Fibroblast of pulmonary artery (primary cell): ENCODE results near the gene PRF1.

Experiments used
- DNase-seq: peaks from one replicate; pipeline ENCODE4 v3.0.0-alpha.2; 2010; ENCODE audit warnings: low read depth
- H3K4me3 ChIP-seq: replicated peaks from 2 replicates; pipeline ENCODE4 v1.5.1; 2011; ENCODE audit warnings: low read depth, mild to moderate bottlenecking, control low read depth, low read length, moderate library complexity
- TF ChIP-seq, protein P1 (sequence below): IDR thresholded peaks from 2 replicates; pipeline ENCODE4 v1.5.1; 2011; ENCODE audit warnings: mild to moderate bottlenecking, control low read depth, low read length, inconsistent platforms; ENCODE audit errors: missing control alignments

PRF1 gene

GRCh38 chr10:70603449-70603801, 884 bp upstream of the PRF1 start:
- TF ChIP-seq, protein P1, sequence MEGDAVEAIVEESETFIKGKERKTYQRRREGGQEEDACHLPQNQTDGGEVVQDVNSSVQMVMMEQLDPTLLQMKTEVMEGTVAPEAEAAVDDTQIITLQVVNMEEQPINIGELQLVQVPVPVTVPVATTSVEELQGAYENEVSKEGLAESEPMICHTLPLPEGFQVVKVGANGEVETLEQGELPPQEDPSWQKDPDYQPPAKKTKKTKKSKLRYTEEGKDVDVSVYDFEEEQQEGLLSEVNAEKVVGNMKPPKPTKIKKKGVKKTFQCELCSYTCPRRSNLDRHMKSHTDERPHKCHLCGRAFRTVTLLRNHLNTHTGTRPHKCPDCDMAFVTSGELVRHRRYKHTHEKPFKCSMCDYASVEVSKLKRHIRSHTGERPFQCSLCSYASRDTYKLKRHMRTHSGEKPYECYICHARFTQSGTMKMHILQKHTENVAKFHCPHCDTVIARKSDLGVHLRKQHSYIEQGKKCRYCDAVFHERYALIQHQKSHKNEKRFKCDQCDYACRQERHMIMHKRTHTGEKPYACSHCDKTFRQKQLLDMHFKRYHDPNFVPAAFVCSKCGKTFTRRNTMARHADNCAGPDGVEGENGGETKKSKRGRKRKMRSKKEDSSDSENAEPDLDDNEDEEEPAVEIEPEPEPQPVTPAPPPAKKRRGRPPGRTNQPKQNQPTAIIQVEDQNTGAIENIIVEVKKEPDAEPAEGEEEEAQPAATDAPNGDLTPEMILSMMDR, result no peak
- no peak overlapping the region for H3K4me3 ChIP-seq
- DNase-seq, result no peak

- no peak for DNase-seq
- TF ChIP-seq, protein P1, result no peak
- no peak overlapping the region for H3K4me3 ChIP-seq
These were observed 795 bp downstream of the PRF1 start for GRCh38 chr10:70601746-70602145.

- H3K4me3 ChIP-seq, result no peak overlapping the region
- no peak for DNase-seq
- TF ChIP-seq, protein P1, result no peak
These were observed 1.8 kb downstream of the PRF1 start for GRCh38 chr10:70600512-70601395.

DNA sequence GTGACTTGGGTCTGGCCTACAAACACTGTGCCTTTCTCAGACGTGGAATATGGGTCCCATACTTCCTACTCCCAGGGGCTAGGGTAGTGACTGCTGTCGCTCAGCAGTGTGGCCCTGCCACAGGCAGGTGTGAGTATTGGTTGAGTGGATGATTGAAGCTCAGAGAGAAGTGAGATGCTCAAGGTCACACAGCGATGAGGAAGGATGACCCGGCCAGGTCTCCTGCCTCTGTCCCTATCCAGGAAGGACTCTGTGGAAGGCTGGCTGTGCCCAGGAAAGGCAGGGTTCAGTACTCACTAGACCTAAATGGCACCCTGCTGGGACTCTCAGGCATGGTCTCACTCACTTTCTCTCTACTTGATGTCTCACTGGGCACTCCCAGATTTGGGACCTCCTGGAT, 2.8 kb downstream of the PRF1 start:
- TF ChIP-seq, protein P1, result no peak
- H3K4me3 ChIP-seq, result no peak overlapping the region
- no peak for DNase-seq

DNA sequence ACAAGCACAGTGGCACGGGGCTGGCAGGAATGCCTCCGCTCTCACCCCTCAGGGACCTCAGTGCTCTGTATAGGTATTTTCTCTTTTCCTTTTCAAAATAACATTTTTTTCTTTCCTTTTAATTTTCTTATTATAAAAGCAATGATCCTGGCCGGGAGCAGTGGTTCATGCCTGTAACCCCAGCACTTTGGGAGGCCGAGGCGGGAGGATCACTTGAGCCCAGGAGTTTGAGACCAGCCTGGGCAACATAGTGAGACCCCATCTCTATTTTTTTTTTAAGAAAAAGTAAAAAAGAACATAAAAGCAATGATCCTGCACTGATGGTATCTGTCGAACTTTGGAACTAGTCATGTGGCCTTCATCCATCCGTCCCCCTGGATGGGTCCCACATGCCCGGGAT, 3.2 kb downstream of the PRF1 start:
- TF ChIP-seq, protein P1, result no peak
- H3K4me3 ChIP-seq, result no peak overlapping the region
- no peak for DNase-seq

GRCh38 chr10:70598857-70599295, 3.7 kb downstream of the PRF1 start:
- TF ChIP-seq, protein P1, result no peak
- DNase-seq, result no peak
- no peak overlapping the region for H3K4me3 ChIP-seq
